ENCODE measurements around the gene NFIA. TPM values are rescaled to one million over a fixed set of nuclear protein-coding genes. Genes with fewer than 3 reads are reported as not detected.

NFIA gene
- total RNA-seq, 1 experiment from 2014 or later, result 12.6 TPM

GRCh38 chr1:61080413-61081143 lies 1.8 kb upstream of the NFIA start:
- no peak for DNase-seq (ENCODE audit: low read depth, low spot score)
- in situ Hi-C loops (cut with HindIII; ENCODE audit: low pct_unique_long_range_greater_than_20kb, low sequenced_read_pairs), result no loop called here

- in situ Hi-C loops (cut with HindIII; ENCODE audit: low pct_unique_long_range_greater_than_20kb, low sequenced_read_pairs), result no loop called here
These were observed 1.1 kb upstream of the NFIA start for GRCh38 chr1:61081144-61081685.

GRCh38 chr1:61081686-61082310 lies 563 bp upstream of the NFIA start:
- DNase-seq (ENCODE audit: low read depth, low spot score), result peak; percentile 70
- in situ Hi-C loops (cut with HindIII; ENCODE audit: low pct_unique_long_range_greater_than_20kb, low sequenced_read_pairs), result no loop called here

More at GRCh38 chr1:61081144-61081685, 1.1 kb upstream of the NFIA start:
- DNase-seq (ENCODE audit: low read depth, low spot score), result no peak

- no peak for DNase-seq (ENCODE audit: low read depth, low spot score)
- in situ Hi-C loops (cut with HindIII; ENCODE audit: low pct_unique_long_range_greater_than_20kb, low sequenced_read_pairs), result no loop called here
These were observed 849 bp downstream of the NFIA start for GRCh38 chr1:61083013-61083806.

GRCh38 chr1:61083807-61084440 lies 1.6 kb downstream of the NFIA start:
- no peak for DNase-seq (ENCODE audit: low read depth, low spot score)
- in situ Hi-C loops (cut with HindIII; ENCODE audit: low pct_unique_long_range_greater_than_20kb, low sequenced_read_pairs), result no loop called here

GRCh38 chr1:61084491-61085031 lies 2.2 kb downstream of the NFIA start:
- DNase-seq (ENCODE audit: low read depth, low spot score), result no peak
- in situ Hi-C loops (cut with HindIII; ENCODE audit: low pct_unique_long_range_greater_than_20kb, low sequenced_read_pairs), result no loop called here

- in situ Hi-C loops (cut with HindIII; ENCODE audit: low pct_unique_long_range_greater_than_20kb, low sequenced_read_pairs), result no loop called here
- DNase-seq (ENCODE audit: low read depth, low spot score), result no peak
These were observed 3.0 kb downstream of the NFIA start for GRCh38 chr1:61085206-61085982.

- DNase-seq (ENCODE audit: low read depth, low spot score), result no peak
- in situ Hi-C loops (cut with HindIII; ENCODE audit: low pct_unique_long_range_greater_than_20kb, low sequenced_read_pairs), result no loop called here
These were observed 3.8 kb downstream of the NFIA start for GRCh38 chr1:61085983-61086644.

GRCh38 chr1:61087571-61087970 lies 5.2 kb downstream of the NFIA start:
- no peak for DNase-seq (ENCODE audit: low read depth, low spot score)
- in situ Hi-C loops (cut with HindIII; ENCODE audit: low pct_unique_long_range_greater_than_20kb, low sequenced_read_pairs), result no loop called here

GRCh38 chr1:61088163-61088974 lies 6.0 kb downstream of the NFIA start:
- in situ Hi-C loops (cut with HindIII; ENCODE audit: low pct_unique_long_range_greater_than_20kb, low sequenced_read_pairs), result no loop called here
- no peak for DNase-seq (ENCODE audit: low read depth, low spot score)

GRCh38 chr1:61089338-61089737 lies 7.0 kb downstream of the NFIA start:
- no peak for DNase-seq (ENCODE audit: low read depth, low spot score)
- in situ Hi-C loops (cut with HindIII; ENCODE audit: low pct_unique_long_range_greater_than_20kb, low sequenced_read_pairs), result no loop called here

- in situ Hi-C loops (cut with HindIII; ENCODE audit: low pct_unique_long_range_greater_than_20kb, low sequenced_read_pairs), result no loop called here
- DNase-seq (ENCODE audit: low read depth, low spot score), result no peak
These were observed 7.4 kb downstream of the NFIA start for GRCh38 chr1:61089741-61090140.

GRCh38 chr1:61090546-61091202 lies 8.3 kb downstream of the NFIA start:
- DNase-seq (ENCODE audit: low read depth, low spot score), result no peak
- in situ Hi-C loops (cut with HindIII; ENCODE audit: low pct_unique_long_range_greater_than_20kb, low sequenced_read_pairs), result no loop called here

- in situ Hi-C loops (cut with HindIII; ENCODE audit: low pct_unique_long_range_greater_than_20kb, low sequenced_read_pairs), result no loop called here
- DNase-seq (ENCODE audit: low read depth, low spot score), result peak; percentile 43
These were observed 9.1 kb downstream of the NFIA start for GRCh38 chr1:61091455-61091854.

- no peak for DNase-seq (ENCODE audit: low read depth, low spot score)
- in situ Hi-C loops (cut with HindIII; ENCODE audit: low pct_unique_long_range_greater_than_20kb, low sequenced_read_pairs), result no loop called here
These were observed 10.3 kb downstream of the NFIA start for GRCh38 chr1:61092642-61093041.

Measured in SK-MEL-5 (cell line).